ENCODE data around the gene FSTL4.

Gene FSTL4

GRCh38 chr5:133382661-133383579, 229.4 kb downstream of the FSTL4 start:
- DNase-seq = no peak

- no peak for DNase-seq
Observed at GRCh38 chr5:133381571-133382365, 230.6 kb downstream of the FSTL4 start.

- DNase-seq = no peak
Observed at GRCh38 chr5:133381041-133381440, 231.3 kb downstream of the FSTL4 start.

- DNase-seq = no peak
Observed at GRCh38 chr5:133377736-133378135, 234.6 kb downstream of the FSTL4 start.

GRCh38 chr5:133376986-133377385, 235.4 kb downstream of the FSTL4 start:
- DNase-seq = no peak

GRCh38 chr5:133373121-133373870, 239.0 kb downstream of the FSTL4 start:
- DNase-seq = no peak

GRCh38 chr5:133372293-133372937, 239.9 kb downstream of the FSTL4 start:
- no peak for DNase-seq

GRCh38 chr5:133371371-133372155, 240.8 kb downstream of the FSTL4 start:
- no peak for DNase-seq

- no peak for DNase-seq
Observed at GRCh38 chr5:133370904-133371303, 241.4 kb downstream of the FSTL4 start.

- DNase-seq = no peak
Observed at GRCh38 chr5:133370036-133370831, 242.1 kb downstream of the FSTL4 start.

GRCh38 chr5:133368916-133369783, 243.2 kb downstream of the FSTL4 start:
- no peak for DNase-seq

- DNase-seq = no peak
Observed at GRCh38 chr5:133367984-133368383, 244.4 kb downstream of the FSTL4 start.

- no peak for DNase-seq
Observed at GRCh38 chr5:133367071-133367786, 245.1 kb downstream of the FSTL4 start.

GRCh38 chr5:133366438-133366837, 245.9 kb downstream of the FSTL4 start:
- no peak for DNase-seq

- DNase-seq = no peak
Observed at GRCh38 chr5:133365738-133366137, 246.6 kb downstream of the FSTL4 start.

- DNase-seq = no peak
Observed at GRCh38 chr5:133364936-133365707, 247.2 kb downstream of the FSTL4 start.

- DNase-seq = no peak
Observed at GRCh38 chr5:133363807-133364587, 248.3 kb downstream of the FSTL4 start.

GRCh38 chr5:133362438-133362837, 249.9 kb downstream of the FSTL4 start:
- no peak for DNase-seq
